ENCODE measurements around the gene TMCO4.

DNA sequence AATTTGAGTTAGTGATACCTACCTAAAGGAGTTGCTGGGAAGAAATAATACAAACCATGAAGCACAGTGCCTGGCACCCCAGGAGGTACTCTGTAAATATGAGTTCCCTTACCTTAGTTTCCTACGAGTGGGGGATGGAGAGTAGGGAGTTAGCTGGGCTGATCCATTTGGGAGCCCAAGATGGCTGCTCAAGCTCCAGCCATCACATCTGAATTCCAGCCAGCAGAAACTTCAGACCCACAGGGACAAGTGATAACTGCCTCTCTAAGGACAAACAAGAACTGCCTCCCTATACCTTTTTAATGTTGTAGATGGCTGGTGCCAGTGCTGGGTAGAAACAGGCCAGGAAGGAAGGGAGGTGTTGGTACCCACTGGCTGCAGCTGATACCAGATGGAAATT lies 112.3 kb downstream of the TMCO4 start:
- no peak for TF ChIP-seq POLR2A (IDR thresholded peaks at IDR 0.05)
- TF ChIP-seq, protein P1, sequence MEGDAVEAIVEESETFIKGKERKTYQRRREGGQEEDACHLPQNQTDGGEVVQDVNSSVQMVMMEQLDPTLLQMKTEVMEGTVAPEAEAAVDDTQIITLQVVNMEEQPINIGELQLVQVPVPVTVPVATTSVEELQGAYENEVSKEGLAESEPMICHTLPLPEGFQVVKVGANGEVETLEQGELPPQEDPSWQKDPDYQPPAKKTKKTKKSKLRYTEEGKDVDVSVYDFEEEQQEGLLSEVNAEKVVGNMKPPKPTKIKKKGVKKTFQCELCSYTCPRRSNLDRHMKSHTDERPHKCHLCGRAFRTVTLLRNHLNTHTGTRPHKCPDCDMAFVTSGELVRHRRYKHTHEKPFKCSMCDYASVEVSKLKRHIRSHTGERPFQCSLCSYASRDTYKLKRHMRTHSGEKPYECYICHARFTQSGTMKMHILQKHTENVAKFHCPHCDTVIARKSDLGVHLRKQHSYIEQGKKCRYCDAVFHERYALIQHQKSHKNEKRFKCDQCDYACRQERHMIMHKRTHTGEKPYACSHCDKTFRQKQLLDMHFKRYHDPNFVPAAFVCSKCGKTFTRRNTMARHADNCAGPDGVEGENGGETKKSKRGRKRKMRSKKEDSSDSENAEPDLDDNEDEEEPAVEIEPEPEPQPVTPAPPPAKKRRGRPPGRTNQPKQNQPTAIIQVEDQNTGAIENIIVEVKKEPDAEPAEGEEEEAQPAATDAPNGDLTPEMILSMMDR (IDR thresholded peaks at IDR 0.05), result no peak
